RWPE1 (cell line): ENCODE measurements around the gene RNF10.

Source experiments
- CTCF ChIA-PET: fragments of 350-600 bp; sonication (Branson Sonifier 250); formaldehyde crosslinking; extraction: SDS; loops from one replicate; lab custom pipeline; 2021; lab: Yijun Ruan, JAX
- POLR2A ChIA-PET: fragments of 400-600 bp; formaldehyde crosslinking; extraction: SDS; loops from one replicate; lab custom pipeline; 2020; ENCODE audit warnings: antibody characterized with exemption; ENCODE audit not compliant: low non-redundant PET; lab: Yijun Ruan, JAX
- DNase-seq: peaks from one replicate; pipeline ENCODE4 v3.0.0; 2012; ENCODE audit warnings: low spot score
- H3K27ac ChIP-seq: fragments of 450-650 bp; 2 replicates; pipeline ENCODE4 v1.5.1; 2017
- TF ChIP-seq, protein P1 (sequence below): fragments of 450-650 bp; conservative IDR thresholded peaks from 2 replicates; pipeline ENCODE4 v1.5.1; 2017; ENCODE audit warnings: low read depth, mild to moderate bottlenecking

Gene RNF10

DNA sequence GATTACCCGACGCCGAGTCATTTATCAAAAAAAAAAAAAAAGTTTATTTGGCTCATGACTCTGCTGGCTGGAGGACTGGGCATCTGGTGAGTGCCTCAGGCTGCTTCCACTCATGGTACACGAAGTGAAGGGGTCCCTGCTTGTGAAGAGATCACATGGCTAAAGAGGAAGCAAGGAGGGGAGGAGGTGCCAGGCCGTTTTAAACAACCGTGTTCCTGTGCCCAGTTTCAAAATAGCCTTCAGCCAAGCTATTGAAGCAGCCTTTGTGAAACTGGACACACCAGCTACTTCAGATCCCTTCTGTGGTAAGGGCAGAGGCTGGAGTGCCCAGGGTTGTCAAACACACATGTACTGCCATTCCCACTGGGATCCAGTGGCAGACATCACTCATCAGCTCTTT is 39.4 kb downstream of the RNF10 start:
- CTCF ChIA-PET = no interaction called here
- POLR2A ChIA-PET = no interaction called here
- no peak for DNase-seq
- no peak overlapping the region for H3K27ac ChIP-seq
- TF ChIP-seq, protein P1, sequence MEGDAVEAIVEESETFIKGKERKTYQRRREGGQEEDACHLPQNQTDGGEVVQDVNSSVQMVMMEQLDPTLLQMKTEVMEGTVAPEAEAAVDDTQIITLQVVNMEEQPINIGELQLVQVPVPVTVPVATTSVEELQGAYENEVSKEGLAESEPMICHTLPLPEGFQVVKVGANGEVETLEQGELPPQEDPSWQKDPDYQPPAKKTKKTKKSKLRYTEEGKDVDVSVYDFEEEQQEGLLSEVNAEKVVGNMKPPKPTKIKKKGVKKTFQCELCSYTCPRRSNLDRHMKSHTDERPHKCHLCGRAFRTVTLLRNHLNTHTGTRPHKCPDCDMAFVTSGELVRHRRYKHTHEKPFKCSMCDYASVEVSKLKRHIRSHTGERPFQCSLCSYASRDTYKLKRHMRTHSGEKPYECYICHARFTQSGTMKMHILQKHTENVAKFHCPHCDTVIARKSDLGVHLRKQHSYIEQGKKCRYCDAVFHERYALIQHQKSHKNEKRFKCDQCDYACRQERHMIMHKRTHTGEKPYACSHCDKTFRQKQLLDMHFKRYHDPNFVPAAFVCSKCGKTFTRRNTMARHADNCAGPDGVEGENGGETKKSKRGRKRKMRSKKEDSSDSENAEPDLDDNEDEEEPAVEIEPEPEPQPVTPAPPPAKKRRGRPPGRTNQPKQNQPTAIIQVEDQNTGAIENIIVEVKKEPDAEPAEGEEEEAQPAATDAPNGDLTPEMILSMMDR = no peak

DNA sequence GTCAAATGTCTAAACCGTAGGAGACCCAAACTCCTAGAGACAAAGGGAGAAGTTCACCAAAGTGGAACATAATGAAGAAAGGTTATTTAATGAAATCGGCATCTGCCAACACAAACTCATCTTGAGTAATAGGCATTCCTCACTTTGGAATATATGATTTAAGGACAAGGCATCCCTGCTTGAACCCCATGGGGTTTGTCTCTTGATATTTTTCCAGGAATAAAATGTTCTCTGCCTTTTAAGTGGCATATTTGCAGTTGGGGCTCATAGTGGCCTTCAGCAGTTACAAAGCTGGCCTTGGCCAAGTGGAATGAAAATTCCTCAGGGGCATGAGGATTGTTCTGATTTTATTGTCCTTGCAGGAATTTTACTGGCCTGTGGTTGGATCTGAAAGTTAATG is 40.0 kb downstream of the RNF10 start:
- TF ChIP-seq, protein P1 = no peak
- POLR2A ChIA-PET = no interaction called here
- CTCF ChIA-PET = no interaction called here
- H3K27ac ChIP-seq = no peak overlapping the region
- DNase-seq = no peak

DNA sequence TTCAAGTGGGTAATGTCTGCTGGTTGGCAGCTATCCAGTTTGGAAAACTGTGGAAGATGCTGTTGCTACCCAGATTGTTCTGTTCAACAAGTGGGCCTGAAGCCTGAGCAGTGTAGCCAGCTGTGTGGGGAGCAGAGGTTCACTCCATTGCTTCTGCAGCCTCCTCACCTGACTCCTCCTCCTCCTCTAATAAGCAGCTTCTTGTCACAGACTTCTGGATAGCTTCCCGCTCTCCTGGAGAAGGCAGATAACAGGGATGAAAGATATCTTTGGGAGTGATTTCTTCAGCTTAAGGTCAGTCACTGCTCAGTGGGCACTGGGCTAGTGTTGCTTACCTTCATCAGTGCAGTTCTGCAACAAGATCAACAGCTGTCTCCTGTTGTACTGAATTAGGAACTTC is 45.0 kb downstream of the RNF10 start:
- POLR2A ChIA-PET = no interaction called here
- TF ChIP-seq, protein P1 = no peak
- no peak overlapping the region for H3K27ac ChIP-seq
- DNase-seq = no peak
- CTCF ChIA-PET = interaction anchor here (0.6 kb wide), 1 partner anchor 115 kb away, joined by 8 read pairs; no protein-coding TSS in a partner anchor

DNA sequence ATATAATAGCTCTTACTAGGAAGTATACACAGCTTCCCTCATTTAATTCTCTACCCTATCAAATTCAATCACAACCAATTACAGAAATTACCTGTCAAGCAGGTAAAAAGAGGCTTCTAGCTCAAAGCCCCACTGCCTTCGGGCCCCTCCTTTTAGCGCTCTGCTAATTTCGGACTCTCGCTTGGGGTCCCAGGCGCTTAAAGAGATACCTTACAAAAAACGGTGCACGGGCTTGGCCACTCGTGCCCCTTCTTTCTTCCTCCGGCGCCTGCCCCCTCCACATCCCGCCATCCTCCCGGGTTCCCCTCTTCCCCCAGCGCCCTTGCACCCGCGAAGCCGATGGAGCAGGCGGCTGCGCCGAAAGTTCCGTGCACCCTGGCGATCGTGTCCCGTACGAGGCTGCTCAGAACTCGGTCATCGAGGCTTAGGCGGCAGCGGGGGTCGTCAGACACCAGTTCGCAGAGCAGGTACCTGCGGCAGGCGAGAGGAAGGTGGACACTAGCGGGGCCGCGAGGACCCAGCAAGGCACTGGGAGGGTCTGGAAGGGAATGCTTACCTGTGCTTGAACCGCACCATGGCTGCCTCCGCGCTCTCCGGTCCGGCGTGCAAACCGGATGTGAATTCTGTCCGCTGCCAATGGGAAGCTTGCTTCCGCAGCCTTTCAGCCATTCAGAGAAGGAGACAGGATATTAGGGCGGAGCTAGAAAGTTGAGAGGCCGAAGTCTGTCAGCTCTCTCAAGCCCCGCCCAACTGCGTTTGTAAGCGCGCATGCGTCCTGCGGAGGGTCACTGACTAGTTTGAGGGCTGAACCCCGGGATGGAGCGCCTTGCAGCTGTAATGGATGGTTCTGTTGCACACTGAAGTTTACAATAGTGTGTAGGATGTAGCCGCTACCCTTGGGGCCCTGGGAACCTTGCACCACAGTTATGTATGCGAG is 46.9 kb downstream of the RNF10 start, which contains the start of gene POP5:
POP5 (minus strand) TSS at position 616 of the 937 bp plus-strand sequence; CDS start at position 576, 40 bp downstream.
- POLR2A ChIA-PET = interaction anchor here (0.5 to 1.0 kb wide), 3 partner anchors 69 to 147 kb away, joined by 3 to 8 read pairs (median 4); no protein-coding TSS in a partner anchor
- peak within 1 kb of the TSS; percentile 66 for H3K27ac ChIP-seq
- CTCF ChIA-PET = interaction anchor here (0.7 to 1.6 kb wide), 3 partner anchors 46 to 320 kb away, joined by 3 to 7 read pairs (median 3); no protein-coding TSS in a partner anchor
- peak; percentile 96 for DNase-seq
- TF ChIP-seq, protein P1 = no peak

DNA sequence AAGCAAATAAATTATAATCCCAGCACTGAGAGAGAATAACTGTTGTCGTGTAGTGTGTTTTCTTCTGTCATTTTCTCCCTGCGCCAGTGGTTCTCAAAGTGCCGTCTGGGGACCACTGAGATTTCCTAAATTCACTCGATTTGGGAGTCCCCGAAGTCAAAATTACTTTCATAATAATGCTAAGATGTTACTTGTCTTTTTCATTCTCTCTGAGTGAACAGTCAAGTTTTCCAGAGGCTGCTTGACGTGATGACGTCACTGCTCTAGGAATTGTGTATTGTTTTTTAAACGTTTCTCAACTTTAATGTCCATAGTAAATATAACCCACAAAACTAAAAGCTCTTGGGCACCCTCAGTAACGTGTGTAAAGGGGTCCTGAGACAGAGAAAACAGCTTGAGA is 47.8 kb downstream of the RNF10 start:
- TF ChIP-seq, protein P1 = no peak
- ChIA-PET CTCF (interaction anchor here (0.7 to 2.4 kb wide), 5 partner anchors 9 to 390 kb away, joined by 3 to 11 read pairs (median 3); no protein-coding TSS in a partner anchor), POLR2A (interaction anchor here (0.5 kb wide), 1 partner anchor 54 kb away, joined by 4 read pairs; no protein-coding TSS in a partner anchor)
- no peak for DNase-seq
- no peak overlapping the region for H3K27ac ChIP-seq

DNA sequence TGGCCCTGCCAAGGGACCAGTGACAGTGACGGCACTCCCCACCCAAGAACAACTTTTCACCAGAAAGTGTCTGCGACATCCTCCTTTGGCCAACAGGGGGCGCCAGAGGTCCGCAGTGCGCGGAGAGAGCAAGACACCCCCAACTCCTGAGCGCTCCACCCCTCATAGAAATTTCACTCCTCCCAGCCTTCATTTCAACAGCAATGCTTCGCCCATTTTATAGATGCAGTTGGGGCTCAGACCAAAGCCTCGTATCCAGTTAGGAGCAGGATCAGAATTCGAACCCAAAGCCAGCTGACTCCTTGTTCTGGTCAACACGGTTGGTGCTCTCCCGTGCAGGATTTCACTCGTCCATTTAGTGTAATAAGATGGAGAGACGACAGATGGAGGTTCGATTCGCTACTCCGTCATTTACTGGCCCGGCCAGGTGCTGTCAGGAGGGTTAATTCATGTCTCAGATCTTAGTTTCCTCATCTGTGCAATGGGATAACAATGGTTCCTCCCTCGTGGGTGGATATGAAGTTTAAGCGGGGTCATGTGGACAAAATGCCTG is 49.4 kb downstream of the RNF10 start:
- TF ChIP-seq, protein P1 = peak; percentile 94
- POLR2A ChIA-PET = no interaction called here

More for the DNA sequence above, 49.4 kb downstream of the RNF10 start:
- DNase-seq = peak; percentile 67
- H3K27ac ChIP-seq = no peak overlapping the region
- CTCF ChIA-PET = interaction anchor here (0.7 to 2.4 kb wide), 7 partner anchors 19 to 388 kb away, joined by 3 to 11 read pairs (median 4); no protein-coding TSS in a partner anchor
